Measurements from ENCODE around the gene CTRB1.

GRCh38 chr16:75256696-75257343 lies 38.0 kb downstream of the CTRB1 start:
- TF ChIP-seq GATA2 (IDR thresholded peaks at IDR 0.05; ENCODE audit: low read depth, low read length), result no peak
- TF ChIP-seq GATA3 (IDR thresholded peaks at IDR 0.05; ENCODE audit: low read depth, low read length), result no peak

All from SH-SY5Y (cell line).